HCT116 (cell line): ENCODE results near the gene ALDH16A1. TPM values are rescaled to one million over a fixed set of nuclear protein-coding genes. Genes with fewer than 3 reads are reported as not detected.

Experiments
- ATAC-seq: fragments of 200-7000 bp; cut with Tn5 transposase; 2 replicates; pipeline ENCODE4 v1.9.1; 2020; ENCODE audit warnings: mild to moderate bottlenecking, moderate library complexity
- BruUV-seq: library from RNA; stranded (reverse); fragments of 400-500 nt; replicated peaks from 2 replicates; lab custom pipeline; 2021; lab: Mats Ljungman, UMichigan
- CTCF ChIA-PET: fragments of 300-600 bp; sonication (Branson Sonifier 250); formaldehyde crosslinking; loops from one replicate; lab custom pipeline; 2021; ENCODE audit warnings: antibody characterized with exemption; lab: Charles Lee
- POLR2A ChIA-PET: fragments of 300-600, 350-600 bp; sonication (Branson Sonifier 250); formaldehyde crosslinking; loops from one replicate; lab custom pipeline; 2021; ENCODE audit warnings: antibody characterized with exemption; lab: Charles Lee
- RAD21 ChIA-PET, 2 experiments: fragments of 300-600 bp; sonication (Branson Sonifier 250); formaldehyde crosslinking; loops; one replicate each; lab custom pipeline; 2023; ENCODE audit warnings: low total read pairs in 2 of 2; ENCODE audit not compliant: uncharacterized antibody in 2 of 2, unreplicated experiment in 2 of 2, low non-redundant PET in 1 of 2; lab: Charles Lee
- DNase-seq: peaks from one replicate; pipeline ENCODE4 v3.0.0-alpha.2; 2010; ENCODE audit warnings: low read depth, low spot score
- H2AFZ ChIP-seq: fragments of 200-600 bp; shearing (Covaris generic), sonication (generic); 2 replicates; pipeline ENCODE4 v1.6.1; 2017; ENCODE audit warnings: low read depth, mixed run types, mixed read lengths, antibody characterized with exemption, low read length; ENCODE audit not compliant: poor library complexity, severe bottlenecking
- H3K27ac ChIP-seq: 2 replicates; pipeline ENCODE4 v1.5.1; 2012; ENCODE audit warnings: low read depth, low read length
- H3K27me3 ChIP-seq: fragments of 200-600 bp; sonication (generic); 2 replicates; pipeline ENCODE4 v1.6.1; 2016; ENCODE audit warnings: mixed run types, low read length, mixed read lengths; ENCODE audit not compliant: insufficient read depth
- H3K36me3 ChIP-seq, 2 experiments: fragments of 200-500 bp in 1 of 2; fragments of 200-600 bp in 1 of 2; sonication (Bioruptor generic) in 1 of 2; sonication (generic) in 1 of 2; 2 replicates each; pipeline versions ENCODE4 v1.5.1 to v1.6.1; 2014 to 2016; ENCODE audit warnings: low read length in 2 of 2, inconsistent platforms in 1 of 2, mixed read lengths in 1 of 2, mixed run types in 1 of 2; ENCODE audit not compliant: insufficient read depth in 2 of 2, control insufficient read depth in 1 of 2
- H3K4me1 ChIP-seq, 2 experiments: fragments of 200-600 bp in 1 of 2; sonication (generic) in 1 of 2; 2 replicates each; pipeline versions ENCODE4 v1.5.1 to v1.6.1; 2012 to 2017; ENCODE audit warnings: low read length in 2 of 2, inconsistent platforms in 1 of 2, mild to moderate bottlenecking in 1 of 2, mixed read lengths in 1 of 2, mixed run types in 1 of 2, moderate library complexity in 1 of 2; ENCODE audit not compliant: insufficient read depth in 2 of 2, control insufficient read depth in 1 of 2
- H3K4me2 ChIP-seq: fragments of 200-600 bp; sonication (generic); 2 replicates; pipeline ENCODE4 v1.6.1; 2017; ENCODE audit warnings: mixed run types, low read length, mixed read lengths
- H3K4me3 ChIP-seq, 2 experiments: fragments of 200-600 bp in 1 of 2; sonication (generic) in 1 of 2; replicated peaks in 1 of 2; 2 replicates each; pipeline ENCODE4 v1.5.1; 2011 to 2016; ENCODE audit warnings: low read length in 2 of 2, control low read depth in 1 of 2, low read depth in 1 of 2, mild to moderate bottlenecking in 1 of 2, mixed read lengths in 1 of 2, mixed run types in 1 of 2
- H3K79me2 ChIP-seq: fragments of 200-600 bp; sonication (generic); 2 replicates; pipeline ENCODE4 v1.6.1; 2017; ENCODE audit warnings: mild to moderate bottlenecking, mixed run types, low read length, moderate library complexity, mixed read lengths; ENCODE audit not compliant: insufficient read depth
- H3K9ac ChIP-seq: fragments of 200-600 bp; sonication (generic); 2 replicates; pipeline ENCODE4 v1.6.1; 2016; ENCODE audit warnings: low read length, mixed read lengths
- H3K9me2 ChIP-seq: fragments of 200-600 bp; sonication (generic), shearing (Covaris generic); 2 replicates; pipeline ENCODE4 v1.6.1; 2017; ENCODE audit warnings: mixed run types, mild to moderate bottlenecking, moderate library complexity; ENCODE audit not compliant: insufficient read depth
- H3K9me3 ChIP-seq, 2 experiments: fragments of 200-500 bp in 1 of 2; fragments of 200-600 bp in 1 of 2; sonication (Bioruptor generic) in 1 of 2; sonication (generic) in 1 of 2; 2 replicates each; pipeline ENCODE4 v1.6.1; 2014 to 2017; ENCODE audit warnings: low read length in 2 of 2, mixed read lengths in 2 of 2, inconsistent platforms in 1 of 2, low read depth in 1 of 2, mild to moderate bottlenecking in 1 of 2, mixed run types in 1 of 2, moderate library complexity in 1 of 2; ENCODE audit not compliant: control insufficient read depth in 1 of 2, insufficient read depth in 1 of 2
- H4K20me1 ChIP-seq: fragments of 200-600 bp; sonication (generic), shearing (Covaris generic); 2 replicates; pipeline ENCODE4 v1.6.1; 2017; ENCODE audit warnings: mixed run types, mild to moderate bottlenecking, moderate library complexity; ENCODE audit not compliant: insufficient read depth
- CBX3 ChIP-seq: IDR thresholded peaks from 2 replicates; pipeline ENCODE4 v1.6.1; 2012; ENCODE audit warnings: low read depth
- CEBPB ChIP-seq: IDR thresholded peaks from 2 replicates; pipeline ENCODE4 v1.6.1; 2012; ENCODE audit warnings: low read depth
- EGR1 ChIP-seq: IDR thresholded peaks from 2 replicates; pipeline ENCODE4 v1.6.1; 2012; ENCODE audit warnings: low read depth
- EZH2phosphoT487 ChIP-seq: fragments of 200-600 bp; IDR thresholded peaks from 2 replicates; pipeline ENCODE4 v1.6.1; 2018; ENCODE audit warnings: antibody characterized with exemption, borderline replicate concordance
- POLR2A ChIP-seq: IDR thresholded peaks from 2 replicates; pipeline ENCODE4 v1.7.0; 2011; ENCODE audit warnings: borderline replicate concordance; ENCODE audit not compliant: insufficient read depth, insufficient read length; ENCODE audit errors: extremely low read depth
- POLR2AphosphoS5 ChIP-seq: IDR thresholded peaks from 2 replicates; pipeline ENCODE4 v1.6.1; 2011; ENCODE audit warnings: mild to moderate bottlenecking, low read depth, low read length, moderate library complexity
- RAD21 ChIP-seq: IDR thresholded peaks from 2 replicates; pipeline ENCODE4 v1.6.1; 2012; ENCODE audit warnings: low read depth, mild to moderate bottlenecking
- SP1 ChIP-seq: IDR thresholded peaks from 2 replicates; pipeline ENCODE4 v1.6.1; 2012; ENCODE audit warnings: low read depth
- TCF7L2 ChIP-seq: IDR thresholded peaks from 2 replicates; pipeline ENCODE4 v1.7.0; 2011; ENCODE audit warnings: borderline replicate concordance, inconsistent platforms; ENCODE audit not compliant: insufficient read depth, insufficient read length; ENCODE audit errors: extremely low read depth
- intact Hi-C: fragments of 100-400 bp; cut with micrococcal nuclease; formaldehyde crosslinking; loops from 2 replicates; pipeline ENCODE4 v1.10.0; 2022
- total RNA-seq: library from RNA; stranded (reverse); gene quantifications from one replicate; pipeline ENCODE4 v1.2.1, GENCODE V29; 2021; ENCODE audit not compliant: unreplicated experiment
- TF ChIP-seq, protein P1 (sequence below): IDR thresholded peaks from 2 replicates; pipeline ENCODE4 v1.6.1; 2012
- TF ChIP-seq, protein P2 (sequence below): IDR thresholded peaks from 2 replicates; pipeline ENCODE4 v1.6.1; 2012

ALDH16A1 gene
- total RNA-seq, 1 experiment from 2014 or later, result 22.8 TPM

DNA sequence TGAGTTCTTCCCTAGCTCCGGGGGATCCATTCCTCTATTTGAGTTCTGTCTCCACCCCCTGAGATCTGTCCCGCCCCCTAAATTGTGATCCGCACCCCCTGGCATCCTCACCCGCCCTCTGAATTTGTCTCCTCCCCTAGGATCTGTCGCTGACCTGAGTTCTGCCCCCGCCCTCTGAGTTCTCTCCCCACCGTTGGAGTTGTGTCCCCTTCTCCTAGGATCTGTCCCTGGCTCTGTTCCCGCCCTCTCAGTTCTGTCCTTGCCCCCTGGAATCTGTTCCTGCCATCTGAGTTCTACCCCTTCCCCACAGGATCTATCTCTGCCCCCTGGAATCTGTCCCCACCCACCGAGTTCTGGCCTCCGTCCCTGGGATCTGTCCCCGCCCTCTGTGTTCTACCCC lies 10.7 kb upstream of the ALDH16A1 start:
- peak overlapping the region; percentile 68 for H2AFZ ChIP-seq
- no peak for TF ChIP-seq EZH2phosphoT487
- H3K36me3 ChIP-seq, result peaks cover 4 to 9% of the 10 kb centered on the region in 2 experiments; a peak in 2 of 4 replicates
- H4K20me1 ChIP-seq, result no peaks in the 10 kb centered on the region
- ChIA-PET POLR2A (interaction anchor here (0.5 to 1.2 kb wide), 7 partner anchors 10 to 213 kb away, joined by 3 to 8 read pairs (median 4); partner anchors contain the start of genes ALDH16A1 and PIH1D1), CTCF (interaction anchor here (0.6 to 1.5 kb wide), 12 partner anchors 10 to 478 kb away, joined by 3 to 15 read pairs (median 3); partner anchors contain the start of genes DKKL1, PIH1D1 and TEAD2), RAD21 (interaction anchor here (0.8 to 1.1 kb wide), 3 partner anchors 16 to 51 kb away, joined by 3 to 5 read pairs (median 5); no protein-coding TSS in a partner anchor)
- peak overlapping the region; percentile 92; the same call in 1 of the 2 replicates for H3K27ac ChIP-seq
- no peak for DNase-seq
- peak overlapping the region; percentile 86 for H3K9ac ChIP-seq
- intact Hi-C loops, result loop anchor here (2.0 kb wide), 1 partner anchor 218 kb away; no protein-coding TSS in a partner anchor
- peaks cover 19% of the 10 kb centered on the region for H3K27me3 ChIP-seq
- H3K9me2 ChIP-seq, result no peaks in the 10 kb centered on the region
- H3K9me3 ChIP-seq, result no peaks in the 10 kb centered on the region
- no peaks in the 10 kb centered on the region for H3K79me2 ChIP-seq
- peaks cover 7 to 33% of the 10 kb centered on the region in 2 experiments; a peak in 3 of 4 replicates for H3K4me1 ChIP-seq
- H3K4me3 ChIP-seq, result peak overlapping the region; percentile 63 to 80; a peak in 3 of 4 replicates
- no peak for ATAC-seq
- BruUV-seq, result no TSS peak
- H3K4me2 ChIP-seq, result peak overlapping the region; percentile 98

DNA sequence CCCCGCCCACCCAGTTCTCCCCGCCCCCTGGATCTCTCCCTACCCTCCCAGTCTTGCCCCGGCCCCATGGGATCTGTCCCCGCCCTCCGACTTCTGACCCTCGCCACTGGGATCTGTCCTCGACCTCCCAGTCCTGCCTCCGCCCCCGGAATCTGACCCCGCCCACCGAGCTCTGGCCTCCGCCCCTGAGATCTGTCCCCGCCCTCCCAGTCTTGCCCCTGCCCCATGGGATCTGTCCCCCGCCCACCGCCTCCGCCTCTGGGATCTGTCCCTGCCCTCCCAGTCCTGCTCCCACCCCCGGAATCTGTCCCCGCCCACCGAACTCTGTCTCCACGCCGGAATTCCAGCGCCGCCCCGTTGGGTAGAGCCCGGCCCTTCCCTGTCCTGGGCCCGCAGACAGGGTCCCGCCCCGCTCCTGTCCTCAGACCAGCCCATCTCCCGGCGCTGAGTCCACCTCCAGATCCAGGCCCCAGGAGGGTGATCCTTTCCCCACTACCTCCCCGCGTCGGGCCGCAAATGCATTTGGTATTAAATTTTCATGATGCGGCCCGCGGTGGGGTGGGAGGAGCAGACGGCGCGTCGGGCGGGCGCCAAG lies 10.2 kb upstream of the ALDH16A1 start:
- no peaks in the 10 kb centered on the region for H3K9me3 ChIP-seq
- H3K9ac ChIP-seq, result peak overlapping the region; percentile 86
- intact Hi-C loops, result loop anchor here (1.0 to 2.0 kb wide), 3 partner anchors 51 to 218 kb away; partner anchors contain the start of gene DKKL1
- peak overlapping the region; percentile 98 for H3K4me2 ChIP-seq
- peak; percentile 81 for ATAC-seq
- H3K4me3 ChIP-seq, result peak overlapping the region; percentile 63 to 80
- no peaks in the 10 kb centered on the region for H3K9me2 ChIP-seq
- 0 out of 2 replicates have a peak, but pooled peaks have one; percentile 18 for TF ChIP-seq SP1
- TF ChIP-seq, protein P1, sequence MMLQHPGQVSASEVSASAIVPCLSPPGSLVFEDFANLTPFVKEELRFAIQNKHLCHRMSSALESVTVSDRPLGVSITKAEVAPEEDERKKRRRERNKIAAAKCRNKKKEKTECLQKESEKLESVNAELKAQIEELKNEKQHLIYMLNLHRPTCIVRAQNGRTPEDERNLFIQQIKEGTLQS, result no peak
- TF ChIP-seq POLR2AphosphoS5, result peak; percentile 45
- peak; percentile 28 for TF ChIP-seq POLR2A
- TF ChIP-seq CEBPB, result no peak
- TF ChIP-seq EGR1, result 0 out of 2 replicates have a peak, but pooled peaks have one; percentile 32
- no peak for TF ChIP-seq TCF7L2
- TF ChIP-seq CBX3, result no peak
- TF ChIP-seq, protein P2, sequence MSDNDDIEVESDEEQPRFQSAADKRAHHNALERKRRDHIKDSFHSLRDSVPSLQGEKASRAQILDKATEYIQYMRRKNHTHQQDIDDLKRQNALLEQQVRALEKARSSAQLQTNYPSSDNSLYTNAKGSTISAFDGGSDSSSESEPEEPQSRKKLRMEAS, result no peak
- TF ChIP-seq RAD21, result no peak
- peak; percentile 82 for DNase-seq
- peaks cover 9 to 37% of the 10 kb centered on the region in 2 experiments; a peak in 3 of 4 replicates for H3K4me1 ChIP-seq
- ChIA-PET RAD21 (interaction anchor here (0.8 to 1.1 kb wide), 3 partner anchors 16 to 51 kb away, joined by 3 to 5 read pairs (median 5); no protein-coding TSS in a partner anchor), CTCF (interaction anchor here (0.6 to 1.5 kb wide), 12 partner anchors 9 to 478 kb away, joined by 3 to 15 read pairs (median 3); partner anchors contain the start of genes DKKL1, PIH1D1 and TEAD2), POLR2A (interaction anchor here (0.5 to 1.2 kb wide), 7 partner anchors 9 to 212 kb away, joined by 3 to 8 read pairs (median 4); partner anchors contain the start of genes ALDH16A1 and PIH1D1)
- H3K27me3 ChIP-seq, result peaks cover 16% of the 10 kb centered on the region
- no peaks in the 10 kb centered on the region for H4K20me1 ChIP-seq
- H3K27ac ChIP-seq, result peak overlapping the region; percentile 92
- H3K79me2 ChIP-seq, result no peaks in the 10 kb centered on the region
- peak overlapping the region; percentile 85 for H2AFZ ChIP-seq
- no TSS peak for BruUV-seq
- H3K36me3 ChIP-seq, result peaks cover 4 to 9% of the 10 kb centered on the region in 2 experiments; a peak in 2 of 4 replicates
